Esophagus squamous epithelium (tissue), 5 donors: ENCODE data around the gene FOXF1. TPM values are rescaled to one million over a fixed set of nuclear protein-coding genes. Genes with fewer than 3 reads are reported as not detected.

Source experiments
- DNase-seq: peaks from one replicate; lab custom pipeline; 2025; lab: John Stamatoyannopoulos, UW
- H3K27ac ChIP-seq, 4 donors: fragments of 200-600 bp; sonication (generic); one replicate each; pipeline ENCODE4 v1.5.1; 2016 to 2019; ENCODE audit warnings: mild to moderate bottlenecking in 1 of 4
- H3K27me3 ChIP-seq, 4 donors: fragments of 200-600 bp; sonication (generic); 1 replicate in 3 of 4; 2 replicates in 1 of 4; pipeline versions ENCODE4 v1.5.1 to v1.6.0; 2017 to 2021; ENCODE audit warnings: antibody characterized with exemption in 1 of 4
- H3K36me3 ChIP-seq, 3 donors: fragments of 200-600 bp; sonication (generic); one replicate each; pipeline ENCODE4 v1.5.1; 2016 to 2019
- H3K4me1 ChIP-seq, 3 donors: fragments of 200-600 bp; sonication (generic); one replicate each; pipeline ENCODE4 v1.5.1; 2017 to 2019
- H3K4me3 ChIP-seq, 4 donors: fragments of 200-600 bp; sonication (generic); 1 replicate in 3 of 4; 2 replicates in 1 of 4; pipeline ENCODE4 v1.5.1; 2016 to 2019; ENCODE audit warnings: mild to moderate bottlenecking in 2 of 4, moderate library complexity in 1 of 4
- H3K9me3 ChIP-seq, 3 donors: fragments of 200-600 bp; sonication (generic); one replicate each; pipeline ENCODE4 v1.5.1; 2016 to 2019
- POLR2A ChIP-seq, 4 donors: fragments of 450-650 bp; IDR thresholded peaks; one replicate each; pipeline ENCODE4 v1.6.1; 2017; ENCODE audit warnings: antibody characterized with exemption in 4 of 4, mild to moderate bottlenecking in 4 of 4, moderate library complexity in 3 of 4
- WGBS, 2 donors: methylation state at CpG; one replicate each; pipeline ENCODE4 v1.1.5; 2018; 5-methylcytosine and 5-hydroxymethylcytosine counted together
- intact Hi-C: fragments of 100-400 bp; cut with DNase I; formaldehyde crosslinking; loops from one replicate; pipeline ENCODE4 v1.15.0; 2022
- total RNA-seq, 4 donors: library from RNA; depleted of rRNA; stranded (reverse); fragments of >200 nt; gene quantifications; one replicate each; pipeline ENCODE4 v1.1.0, GENCODE V29; 2016
- TF ChIP-seq, protein P1 (sequence below), 6 experiments: fragments of 450-650 bp in 4 of 6; fragments of 200-600 bp in 2 of 6; sonication (generic) in 2 of 6; IDR thresholded peaks; one replicate each; pipeline ENCODE4 v1.5.1; 2016 to 2019; ENCODE audit warnings: antibody characterized with exemption in 6 of 6, mild to moderate bottlenecking in 4 of 6, moderate library complexity in 4 of 6
- donor health status: DM: yes; HTN: yes; CAD: no.

The FOXF1 gene
- total RNA-seq, 4 donors from 2014 or later = 0.76 to 8.6 (median 3.0) TPM

DNA sequence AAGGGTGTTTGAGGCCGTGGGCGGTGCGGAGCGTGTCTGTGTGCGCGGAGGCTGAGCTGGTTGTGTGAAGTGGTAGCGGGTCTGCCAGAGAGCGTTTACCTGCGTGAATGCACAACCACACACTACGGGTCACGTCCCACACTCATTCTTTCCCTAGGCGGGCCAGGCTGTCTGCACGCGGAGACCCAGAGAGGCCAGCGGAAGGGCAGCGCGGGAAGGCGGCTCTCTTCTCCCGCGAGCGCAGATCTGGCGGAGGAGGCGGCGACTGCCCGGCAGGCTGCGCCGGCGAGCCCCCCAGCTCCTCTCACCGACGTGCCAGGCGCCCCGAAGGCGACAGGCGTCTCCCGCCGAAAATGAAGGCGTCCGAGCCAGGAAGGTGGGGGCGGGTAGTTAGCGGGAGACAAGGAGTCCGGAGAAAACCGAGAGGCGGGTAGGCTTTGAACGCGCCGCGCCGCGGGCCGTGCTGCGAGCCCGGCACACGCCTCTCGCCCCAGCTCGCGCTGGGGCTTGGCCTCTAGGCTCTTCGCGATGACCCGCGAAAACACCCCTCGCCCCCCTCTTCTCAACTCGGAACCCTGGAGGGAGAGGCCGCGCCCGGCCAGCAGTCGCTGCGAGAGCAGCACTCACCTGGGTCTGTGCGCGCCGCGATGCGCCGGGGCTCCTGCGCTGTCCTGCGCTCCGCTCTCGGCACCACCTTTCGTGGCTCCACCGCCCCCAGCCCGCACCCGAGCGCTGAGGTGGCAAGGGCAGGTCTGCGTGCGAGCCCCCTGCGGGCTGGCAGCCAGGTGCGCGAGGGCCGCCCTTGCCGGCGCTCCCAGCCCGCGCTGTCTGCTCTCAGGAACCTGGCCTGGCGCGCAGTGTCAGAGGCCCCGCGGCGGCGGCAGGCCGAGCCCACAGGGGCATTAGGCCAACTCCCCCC is 2.0 kb upstream of the FOXF1 start:
- Histone ChIP-seq H3K27me3 (peaks cover 2 to 100% (median 31%) of the 10 kb centered on the region in 4 donors), H3K27ac (peak overlapping the region; percentile 83 to 95 (median 94)), H3K9me3 (no peaks in the 10 kb centered on the region), H3K36me3 (no peaks in the 10 kb centered on the region), H3K4me1 (peaks cover 19 to 77% (median 29%) of the 10 kb centered on the region in 3 donors), H3K4me3 (peak overlapping the region; percentile 39 to 69 (median 64))
- intact Hi-C loops = loop anchor here (5.0 kb wide), 1 partner anchor 166 kb away; no protein-coding TSS in a partner anchor
- peak in 2 of 4 donors; percentile 44 to 56 for TF ChIP-seq POLR2A (IDR thresholded peaks at IDR 0.05)
- TF ChIP-seq, protein P1, sequence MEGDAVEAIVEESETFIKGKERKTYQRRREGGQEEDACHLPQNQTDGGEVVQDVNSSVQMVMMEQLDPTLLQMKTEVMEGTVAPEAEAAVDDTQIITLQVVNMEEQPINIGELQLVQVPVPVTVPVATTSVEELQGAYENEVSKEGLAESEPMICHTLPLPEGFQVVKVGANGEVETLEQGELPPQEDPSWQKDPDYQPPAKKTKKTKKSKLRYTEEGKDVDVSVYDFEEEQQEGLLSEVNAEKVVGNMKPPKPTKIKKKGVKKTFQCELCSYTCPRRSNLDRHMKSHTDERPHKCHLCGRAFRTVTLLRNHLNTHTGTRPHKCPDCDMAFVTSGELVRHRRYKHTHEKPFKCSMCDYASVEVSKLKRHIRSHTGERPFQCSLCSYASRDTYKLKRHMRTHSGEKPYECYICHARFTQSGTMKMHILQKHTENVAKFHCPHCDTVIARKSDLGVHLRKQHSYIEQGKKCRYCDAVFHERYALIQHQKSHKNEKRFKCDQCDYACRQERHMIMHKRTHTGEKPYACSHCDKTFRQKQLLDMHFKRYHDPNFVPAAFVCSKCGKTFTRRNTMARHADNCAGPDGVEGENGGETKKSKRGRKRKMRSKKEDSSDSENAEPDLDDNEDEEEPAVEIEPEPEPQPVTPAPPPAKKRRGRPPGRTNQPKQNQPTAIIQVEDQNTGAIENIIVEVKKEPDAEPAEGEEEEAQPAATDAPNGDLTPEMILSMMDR (IDR thresholded peaks at IDR 0.05) = no peak
- 15 to 37% methylated on average over 7 to 8 of the region's 99 CpGs for WGBS, 2 donors
- DNase-seq = no peak

DNA sequence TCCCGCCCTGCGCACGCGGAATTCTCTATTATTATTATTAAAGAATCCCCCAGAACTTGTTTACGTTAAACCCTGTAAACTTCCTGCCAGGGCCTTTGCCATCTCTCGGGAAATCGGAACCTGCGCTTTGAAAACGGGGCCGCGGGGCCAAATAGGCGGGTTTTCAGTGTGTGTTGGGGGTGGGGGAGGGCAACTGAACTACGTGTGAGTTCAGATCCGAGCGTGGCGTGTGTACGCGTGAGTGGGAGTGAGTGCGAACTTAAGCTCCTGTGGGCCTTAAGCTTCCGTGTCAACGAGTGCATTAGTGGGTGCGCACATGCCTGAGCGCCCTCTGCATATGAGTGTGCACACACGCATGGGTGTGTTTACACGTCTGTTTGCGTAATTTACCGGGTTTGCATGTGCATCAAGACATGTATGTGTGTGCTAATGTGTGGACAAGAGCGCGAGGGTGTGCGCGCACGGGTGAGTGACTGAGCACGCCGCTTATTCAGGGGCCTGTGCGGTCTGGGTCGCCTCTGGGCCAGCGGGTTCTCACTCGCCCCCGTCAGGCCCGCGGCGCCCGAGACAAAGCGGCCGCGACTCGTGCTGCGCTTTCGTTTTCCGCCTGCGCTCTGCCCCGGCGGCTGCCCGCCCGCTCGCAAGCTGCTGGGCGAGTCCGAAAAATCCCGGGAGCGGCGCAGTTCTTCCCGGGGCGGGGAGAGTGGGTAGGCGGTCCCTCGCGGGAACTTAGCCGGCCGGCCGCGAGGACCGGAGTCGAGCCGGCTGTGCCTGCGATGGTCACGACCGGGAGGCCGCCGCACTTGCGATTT is 1.2 kb upstream of the FOXF1 start:
- intact Hi-C loops = loop anchor here (5.0 kb wide), 1 partner anchor 167 kb away; no protein-coding TSS in a partner anchor
- Histone ChIP-seq H3K4me3 (peak overlapping the region; percentile 39 to 69 (median 64)), H3K27me3 (peaks cover 0 to 100% (median 29%) of the 10 kb centered on the region in 4 donors), H3K9me3 (no peaks in the 10 kb centered on the region), H3K27ac (peak overlapping the region; percentile 83 to 95 (median 94)), H3K36me3 (no peaks in the 10 kb centered on the region), H3K4me1 (peaks cover 19 to 77% (median 29%) of the 10 kb centered on the region in 3 donors)
- DNase-seq = no peak
- TF ChIP-seq POLR2A (IDR thresholded peaks at IDR 0.05) = peak in 2 of 4 donors; percentile 20 to 54
- TF ChIP-seq, protein P1 (IDR thresholded peaks at IDR 0.05) = no peak
- 2 to 10% methylated on average over 5 to 8 of the region's 79 CpGs for WGBS, 2 donors

DNA sequence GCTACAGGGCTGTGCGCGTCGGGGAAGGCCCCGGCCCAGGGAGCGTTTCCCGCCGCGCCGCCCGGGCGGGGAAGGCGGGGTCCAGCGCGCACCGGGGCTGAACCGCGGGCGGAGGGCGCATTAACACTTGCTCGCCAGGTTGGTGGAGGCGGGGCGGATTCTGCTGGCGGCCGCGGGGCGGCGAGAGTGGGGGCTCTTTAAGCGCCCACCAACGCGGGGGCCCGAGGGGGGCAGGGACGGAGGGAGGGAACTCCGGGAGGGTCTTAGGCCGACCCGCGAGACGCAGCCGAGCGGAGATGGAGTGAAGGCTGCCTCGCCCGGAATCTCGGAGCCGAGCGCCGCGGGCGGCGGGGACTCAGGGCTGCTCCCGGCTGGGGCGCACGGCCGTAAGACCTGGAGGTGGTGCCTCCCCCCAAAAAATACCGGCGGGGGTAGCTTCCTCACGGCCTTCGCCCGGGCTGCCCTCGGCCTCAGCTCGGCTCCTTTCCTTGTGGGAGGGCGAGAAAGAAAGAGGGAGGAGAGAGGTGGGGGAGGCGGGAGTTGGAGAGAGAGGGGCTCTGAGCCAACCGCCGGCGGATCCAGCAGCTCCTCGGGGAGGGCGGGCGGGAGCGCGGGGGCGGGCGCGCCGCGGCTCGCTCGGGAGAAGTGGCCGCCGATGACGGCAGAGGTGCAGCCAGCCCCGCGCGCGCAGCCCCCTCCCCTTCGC is 415 bp upstream of the FOXF1 start:
- intact Hi-C loops = loop anchor here (5.0 kb wide), 1 partner anchor 168 kb away; no protein-coding TSS in a partner anchor
- no peaks in the 10 kb centered on the region for H3K9me3 ChIP-seq
- DNase-seq = no peak
- peak in 2 of 4 donors; percentile 15 for TF ChIP-seq POLR2A (IDR thresholded peaks at IDR 0.05)
- TF ChIP-seq, protein P1 (IDR thresholded peaks at IDR 0.05) = peak in 1 of 6 experiments; percentile 17
- H3K27ac ChIP-seq = peak overlapping the region; percentile 83 to 95 (median 94)
- no peaks in the 10 kb centered on the region for H3K36me3 ChIP-seq
- peak overlapping the region; percentile 39 to 69 (median 64) for H3K4me3 ChIP-seq
- peaks cover 19 to 75% (median 29%) of the 10 kb centered on the region in 3 donors for H3K4me1 ChIP-seq
- 2% methylated on average over 8 to 9 of the region's 84 CpGs for WGBS, 2 donors
- H3K27me3 ChIP-seq = peaks cover 0 to 100% (median 27%) of the 10 kb centered on the region in 4 donors

DNA sequence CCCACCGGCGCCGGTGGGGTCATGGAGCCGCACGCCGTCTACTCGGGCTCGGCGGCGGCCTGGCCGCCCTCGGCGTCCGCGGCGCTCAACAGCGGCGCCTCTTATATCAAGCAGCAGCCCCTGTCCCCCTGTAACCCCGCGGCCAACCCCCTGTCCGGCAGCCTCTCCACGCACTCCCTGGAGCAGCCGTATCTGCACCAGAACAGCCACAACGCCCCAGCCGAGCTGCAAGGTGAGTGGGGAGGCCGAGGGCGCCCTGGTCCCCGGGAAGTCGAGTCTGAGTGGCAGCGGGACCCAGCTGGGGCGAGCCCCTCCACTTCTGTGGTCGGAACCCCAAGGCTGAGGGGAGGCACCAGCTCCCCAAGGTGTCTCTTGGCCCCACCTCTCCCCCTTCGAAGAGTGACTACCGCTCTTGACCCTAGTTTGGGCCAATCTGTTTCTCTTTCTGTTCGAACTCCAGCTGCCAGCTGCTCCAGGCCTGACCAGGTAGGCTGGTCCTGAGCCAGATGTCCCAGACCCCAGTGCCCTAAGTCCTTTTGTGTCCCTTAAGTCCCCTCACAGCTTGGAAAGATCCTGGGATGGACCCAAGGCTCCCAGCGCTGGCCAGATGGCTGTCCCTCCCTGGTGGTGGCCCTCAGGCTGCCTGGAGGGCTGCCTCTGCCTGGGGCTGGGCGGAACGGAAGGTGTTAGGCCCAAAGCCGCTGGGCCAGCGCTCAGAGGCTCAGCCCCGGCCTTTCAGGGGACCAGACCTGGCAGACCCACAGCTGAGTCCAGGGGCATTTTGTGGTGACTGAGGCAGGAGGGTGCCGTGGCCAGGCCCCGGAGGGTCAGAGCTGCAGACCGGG is 1.2 kb downstream of the FOXF1 start:
- no peak for DNase-seq
- Histone ChIP-seq H3K27ac (peak overlapping the region; percentile 78 to 95 (median 94)), H3K4me3 (peak overlapping the region; percentile 39 to 69 (median 64)), H3K4me1 (peaks cover 19 to 59% (median 34%) of the 10 kb centered on the region in 3 donors), H3K36me3 (no peaks in the 10 kb centered on the region), H3K9me3 (no peaks in the 10 kb centered on the region), H3K27me3 (peaks cover 3 to 100% (median 30%) of the 10 kb centered on the region in 4 donors)
- WGBS, 2 donors = 40 to 73% methylated on average over 2 to 3 of the region's 44 CpGs
- no peak for TF ChIP-seq POLR2A (IDR thresholded peaks at IDR 0.05)
- TF ChIP-seq, protein P1 (IDR thresholded peaks at IDR 0.05) = no peak
- intact Hi-C loops = no loop called here
